Measurements from ENCODE around the gene CHIT1. TPM values are rescaled to one million over a fixed set of nuclear protein-coding genes. Genes with fewer than 3 reads are reported as not detected.

The CHIT1 gene
- total and polyA plus RNA-seq, 4 donors: 0.89 to 4.9 (median 2.0) TPM

- Histone ChIP-seq H3K4me3 (no peak overlapping the region), H3K27ac (ENCODE audit: low read depth in 1 of 2, low read length in 1 of 2) (no peak overlapping the region), H3K36me3 (ENCODE audit: control insufficient read depth in 4 of 4, insufficient read depth in 4 of 4, low read length in 4 of 4) (no peaks in the 10 kb centered on the region), H3K9me3 (ENCODE audit: control insufficient read depth in 4 of 4, insufficient read depth in 3 of 4, low read length in 3 of 4) (no peaks in the 10 kb centered on the region), H3K27me3 (ENCODE audit: control insufficient read depth in 3 of 3, insufficient read depth in 3 of 3, low read length in 2 of 3) (no peaks in the 10 kb centered on the region), H3K9ac (ENCODE audit: insufficient read depth in 1 of 2, low read length in 2 of 2) (no peak overlapping the region), H3K4me1 (ENCODE audit: control insufficient read depth in 5 of 5, insufficient read depth in 5 of 5, low read length in 5 of 5) (peaks cover 0 to 9% (median 2%) of the 10 kb centered on the region in 5 donors)
- 93 to 95% methylated on average over 12 of the region's 12 CpGs for WGBS, 2 donors
- ATAC-seq (ENCODE audit: insufficient read depth, low FRiP score) (no peak), DNase-seq (no peak)
- no peak for TF ChIP-seq CTCF (IDR thresholded peaks at IDR 0.05; ENCODE audit: control extremely low read depth, extremely low read depth)
Measured at GRCh38 chr1:203174324-203174985, 55.0 kb downstream of the CHIT1 start.

GRCh38 chr1:203173566-203173965 is 55.9 kb downstream of the CHIT1 start:
- no peak for DNase-seq
- ATAC-seq (ENCODE audit: insufficient read depth, low FRiP score): no peak
- TF ChIP-seq CTCF (IDR thresholded peaks at IDR 0.05; ENCODE audit: control extremely low read depth, extremely low read depth): no peak
- WGBS, 2 donors: 90 to 92% methylated on average over 5 of the region's 5 CpGs
- H3K9me3 ChIP-seq (ENCODE audit: control insufficient read depth in 4 of 4, insufficient read depth in 3 of 4, low read length in 3 of 4): no peaks in the 10 kb centered on the region
- no peak overlapping the region for H3K4me3 ChIP-seq
- H3K27me3 ChIP-seq (ENCODE audit: control insufficient read depth in 3 of 3, insufficient read depth in 3 of 3, low read length in 2 of 3): no peaks in the 10 kb centered on the region
- no peaks in the 10 kb centered on the region for H3K36me3 ChIP-seq (ENCODE audit: control insufficient read depth in 4 of 4, insufficient read depth in 4 of 4, low read length in 4 of 4)
- H3K9ac ChIP-seq (ENCODE audit: insufficient read depth in 1 of 2, low read length in 2 of 2): no peak overlapping the region
- H3K4me1 ChIP-seq (ENCODE audit: control insufficient read depth in 5 of 5, insufficient read depth in 5 of 5, low read length in 5 of 5): peaks cover 0 to 9% (median 2%) of the 10 kb centered on the region in 5 donors
- H3K27ac ChIP-seq (ENCODE audit: low read depth in 1 of 2, low read length in 1 of 2): no peak overlapping the region

- no peaks in the 10 kb centered on the region for H3K27me3 ChIP-seq (ENCODE audit: control insufficient read depth in 3 of 3, insufficient read depth in 3 of 3, low read length in 2 of 3)
- H3K4me3 ChIP-seq: no peak overlapping the region
- no peak overlapping the region for H3K27ac ChIP-seq (ENCODE audit: low read depth in 1 of 2, low read length in 1 of 2)
- WGBS, 2 donors: 74 to 95% methylated on average over 2 of the region's 2 CpGs
- no peaks in the 10 kb centered on the region for H3K9me3 ChIP-seq (ENCODE audit: control insufficient read depth in 4 of 4, insufficient read depth in 3 of 4, low read length in 3 of 4)
- no peak overlapping the region for H3K9ac ChIP-seq (ENCODE audit: insufficient read depth in 1 of 2, low read length in 2 of 2)
- no peak for DNase-seq
- H3K36me3 ChIP-seq (ENCODE audit: control insufficient read depth in 4 of 4, insufficient read depth in 4 of 4, low read length in 4 of 4): no peaks in the 10 kb centered on the region
- no peak for TF ChIP-seq CTCF (IDR thresholded peaks at IDR 0.05; ENCODE audit: control extremely low read depth, extremely low read depth)
- no peak for ATAC-seq (ENCODE audit: insufficient read depth, low FRiP score)
- peaks cover 0 to 9% (median 2%) of the 10 kb centered on the region in 5 donors for H3K4me1 ChIP-seq (ENCODE audit: control insufficient read depth in 5 of 5, insufficient read depth in 5 of 5, low read length in 5 of 5)
Measured at GRCh38 chr1:203173011-203173555, 56.4 kb downstream of the CHIT1 start.
